ENCODE data around the gene OR8K3. TPM values are rescaled to one million over a fixed set of nuclear protein-coding genes. Genes with fewer than 3 reads are reported as not detected.

OR8K3 gene
- total RNA-seq = not detected in 2 replicates

DNA sequence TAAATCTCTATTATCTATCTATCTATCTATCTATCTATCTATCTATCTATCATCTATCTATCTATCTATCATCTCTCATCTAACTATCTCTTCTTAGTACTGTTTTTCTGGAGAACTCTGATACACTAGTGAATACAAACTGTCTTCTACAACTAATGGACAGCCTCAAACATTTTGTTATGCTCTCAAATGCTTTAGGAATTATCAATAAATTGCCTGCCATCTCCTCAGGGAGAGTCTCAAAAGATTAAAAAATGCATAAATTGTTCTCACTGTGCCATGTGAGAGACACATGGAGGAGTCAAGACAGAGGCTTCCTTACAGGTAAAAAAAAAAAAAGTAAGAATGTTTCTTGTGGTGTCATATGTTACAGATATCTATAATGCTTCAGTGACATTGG is at the start of gene OR8K3:
Gene OR8K3, plus strand, starts transcription at position 301 of the 400 bp plus-strand sequence. CDS start 3,163 bp downstream, outside the sequence.

DNA sequence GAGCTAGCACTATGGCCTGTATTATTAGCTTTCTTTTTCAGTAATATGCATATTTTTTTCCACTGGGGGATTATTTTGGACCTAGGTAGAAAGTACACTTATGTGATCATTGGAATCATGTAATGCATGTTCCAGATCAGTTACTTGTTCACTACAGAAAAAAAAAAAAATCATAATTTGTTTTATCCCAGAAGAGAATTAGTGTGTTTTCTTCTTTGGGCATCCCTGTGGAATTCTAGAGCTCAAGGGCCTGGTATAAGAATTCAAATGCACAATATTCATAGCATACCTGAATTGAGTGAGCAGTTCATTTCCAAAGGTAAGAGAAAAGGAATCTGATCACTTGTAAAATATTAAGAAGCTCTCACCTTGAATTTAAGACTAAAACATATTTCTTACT is 41.1 kb upstream of the OR8K3 start, which contains the start of gene OR5T1:
Gene OR5T1, plus strand, starts transcription at position 301 of the 400 bp plus-strand sequence. CDS start 1,485 bp downstream, outside the sequence.

DNA sequence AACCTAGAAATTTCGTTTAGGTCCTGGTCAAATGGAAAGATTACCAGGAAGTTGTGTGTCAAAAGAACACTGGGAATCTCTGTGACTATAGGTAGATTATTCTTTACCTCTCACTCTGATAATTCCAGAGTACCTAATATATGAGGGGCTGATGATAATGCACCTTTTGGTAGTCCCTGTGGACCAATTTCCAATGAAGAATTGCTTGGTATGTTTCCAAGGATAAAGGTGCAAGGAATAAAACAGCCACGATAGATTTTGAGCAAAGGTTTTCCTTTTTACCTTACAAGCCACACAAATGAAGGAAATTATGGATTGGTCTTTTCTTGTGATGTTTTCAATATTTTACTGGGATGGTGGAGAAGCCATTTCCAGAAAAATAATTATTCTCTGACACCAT is 22.8 kb upstream of the OR8K3 start, which contains the start of gene OR8H1:
Gene OR8H1, minus strand, starts transcription at position 101 of the 400 bp plus-strand sequence. CDS start 1,192 bp downstream, outside the sequence.

DNA sequence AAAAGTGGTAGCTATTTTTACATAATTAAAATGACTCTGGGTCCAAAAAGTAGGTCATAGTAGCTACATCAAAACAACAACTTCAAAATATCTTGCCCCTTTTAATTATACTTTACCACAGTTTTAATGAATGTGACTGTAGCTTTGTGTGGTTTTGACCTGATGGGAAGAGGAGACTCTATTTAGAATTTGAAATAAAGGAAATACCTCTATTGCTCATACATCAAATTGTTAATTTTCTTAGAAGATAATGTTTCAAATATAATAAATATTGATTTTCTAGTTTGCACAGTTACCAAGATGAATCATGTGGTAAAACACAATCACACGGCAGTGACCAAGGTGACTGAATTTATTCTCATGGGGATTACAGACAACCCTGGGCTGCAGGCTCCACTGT is 30.8 kb downstream of the OR8K3 start, which contains the start of gene OR8K1:
Gene OR8K1, plus strand, starts transcription at position 301 of the 400 bp plus-strand sequence. Its CDS starts 0 bp downstream, at position 301.

DNA sequence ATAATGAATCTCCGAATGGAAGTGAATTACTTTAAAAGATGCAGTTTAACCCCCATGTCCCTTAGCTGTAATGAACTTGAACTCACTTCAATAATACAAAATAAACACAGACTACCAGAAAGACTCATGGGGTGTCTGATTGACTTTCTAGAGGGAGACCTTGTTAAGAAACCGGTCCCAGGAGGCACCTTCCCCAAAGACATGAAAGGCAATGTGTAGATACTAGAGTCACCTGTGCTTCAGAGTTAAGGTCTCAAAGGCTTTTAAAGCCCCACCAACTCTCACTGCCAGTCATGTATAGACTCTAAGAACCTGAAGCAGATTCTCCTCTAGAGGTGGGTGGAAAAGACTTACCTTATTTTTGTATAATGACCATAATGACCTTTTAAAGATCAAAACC is 39.0 kb downstream of the OR8K3 start, which contains the start of gene OR8J1:
Gene OR8J1, plus strand, starts transcription at position 301 of the 400 bp plus-strand sequence. CDS start 5,956 bp downstream, outside the sequence.

Other genes starting within 250 kb of the OR8K3 start
- not detected in 2 replicates for gene OR8I2, start 221.8 kb upstream of the OR8K3 start, total RNA-seq
- not detected in 2 replicates for gene OR8H2, start 211.5 kb upstream of the OR8K3 start, total RNA-seq
- not detected in 2 replicates for gene OR8H3, start 192.8 kb upstream of the OR8K3 start, total RNA-seq
- gene OR8J3, start 174.9 kb upstream of the OR8K3 start, total RNA-seq = not detected in 2 replicates
- not detected in 2 replicates for gene OR8K5, start 154.8 kb upstream of the OR8K3 start, total RNA-seq
- gene OR5J2, start 138.5 kb upstream of the OR8K3 start, total RNA-seq = not detected in 2 replicates
- gene OR5T2, start 80.9 kb upstream of the OR8K3 start, total RNA-seq = not detected in 2 replicates
- gene OR5T3, start 62.9 kb upstream of the OR8K3 start, total RNA-seq = not detected in 2 replicates
- not detected in 2 replicates for gene OR5T1, start 41.0 kb upstream of the OR8K3 start, total RNA-seq
- not detected in 2 replicates for gene OR8H1, start 22.9 kb upstream of the OR8K3 start, total RNA-seq
- gene OR8K1, start 30.9 kb downstream of the OR8K3 start, total RNA-seq = not detected in 2 replicates
- gene OR8J1, start 39.1 kb downstream of the OR8K3 start, total RNA-seq = not detected in 2 replicates
- not detected in 2 replicates for gene OR8U1, start 60.5 kb downstream of the OR8K3 start, total RNA-seq
- gene OR5AL1, start 97.6 kb downstream of the OR8K3 start, total RNA-seq = not detected in 2 replicates
- not detected in 2 replicates for gene OR5M3, start 158.2 kb downstream of the OR8K3 start, total RNA-seq
- gene OR5M8, start 176.2 kb downstream of the OR8K3 start, total RNA-seq = not detected in 2 replicates
- gene OR5M11, start 228.1 kb downstream of the OR8K3 start, total RNA-seq = not detected in 2 replicates